OCI-LY3 (cell line): ENCODE results near the gene ERG.

Experiments used
- H2AFZ ChIP-seq: fragments of 200-600, 300-600 bp; shearing (Covaris generic); 2 replicates; pipeline ENCODE4 v1.6.0; 2014; ENCODE audit warnings: antibody characterized with exemption, low read depth, low read length
- H3K27ac ChIP-seq: fragments of 200-600, 300-600 bp; sonication (generic); 2 replicates; pipeline ENCODE4 v1.5.1; 2014; ENCODE audit warnings: mild to moderate bottlenecking, low read length, moderate library complexity, mixed read lengths
- H3K27me3 ChIP-seq: fragments of 200-600, 300-600 bp; sonication (generic); 2 replicates; pipeline ENCODE4 v1.6.1; 2014; ENCODE audit warnings: low read depth, low read length, mixed read lengths
- H3K36me3 ChIP-seq: fragments of 200-600, 300-600 bp; sonication (generic); replicated peaks from 2 replicates; pipeline ENCODE3; 2014; ENCODE audit warnings: low read depth, low read length, mixed read lengths
- H3K4me1 ChIP-seq: fragments of 300-600, 200-600 bp; sonication (generic); 2 replicates; pipeline ENCODE4 v1.6.1; 2014; ENCODE audit warnings: low read length, mixed read lengths
- H3K4me2 ChIP-seq: fragments of 200-600, 300-600 bp; sonication (generic); 2 replicates; pipeline ENCODE4 v1.6.1; 2014; ENCODE audit warnings: low read length, mixed read lengths
- H3K4me3 ChIP-seq: fragments of 300-600, 200-600 bp; sonication (generic); 2 replicates; pipeline ENCODE4 v1.5.1; 2014; ENCODE audit warnings: antibody characterized with exemption, mild to moderate bottlenecking, low read length, moderate library complexity
- H3K79me2 ChIP-seq: fragments of 300-600, 200-600 bp; shearing (Covaris generic); 2 replicates; pipeline ENCODE4 v1.6.1; 2014; ENCODE audit warnings: mild to moderate bottlenecking, low read length, mixed read lengths
- H3K9ac ChIP-seq: fragments of 300-600, 200-600 bp; shearing (Covaris generic); 2 replicates; pipeline ENCODE4 v1.6.0; 2014; ENCODE audit warnings: mild to moderate bottlenecking, low read length, moderate library complexity
- H3K9me3 ChIP-seq: fragments of 200-600, 300-600 bp; shearing (Covaris generic); 2 replicates; pipeline ENCODE4 v1.6.1; 2014; ENCODE audit warnings: low read length, mixed read lengths; ENCODE audit not compliant: insufficient read depth
- H4K20me1 ChIP-seq: fragments of 200-600, 300-600 bp; sonication (generic); 2 replicates; pipeline ENCODE4 v1.6.1; 2016; ENCODE audit warnings: low read length, mixed read lengths; ENCODE audit not compliant: insufficient read depth
- CTCF ChIP-seq: fragments of 200-600, 300-600 bp; sonication (generic); IDR thresholded peaks from 2 replicates; pipeline ENCODE4 v1.5.1; 2014; ENCODE audit warnings: antibody characterized with exemption, low read length, low read depth
- EZH2phosphoT487 ChIP-seq: fragments of 200-600 bp; shearing (Covaris generic); IDR thresholded peaks from 2 replicates; pipeline ENCODE4 v1.6.1; 2018; ENCODE audit warnings: antibody characterized with exemption, mixed run types, low read depth

Gene ERG

GRCh38 chr21:38417726-38418125 lies 80.6 kb downstream of the ERG start:
- TF ChIP-seq EZH2phosphoT487: no peak
- Histone ChIP-seq H3K4me1 (no peaks in the 10 kb centered on the region), H3K36me3 (no peaks in the 10 kb centered on the region), H3K27ac (no peak overlapping the region), H2AFZ (no peak overlapping the region), H4K20me1 (no peaks in the 10 kb centered on the region), H3K9me3 (no peaks in the 10 kb centered on the region), H3K4me2 (no peak overlapping the region), H3K4me3 (no peak overlapping the region), H3K27me3 (no peaks in the 10 kb centered on the region), H3K9ac (no peak overlapping the region), H3K79me2 (no peaks in the 10 kb centered on the region)

GRCh38 chr21:38416791-38417190 lies 81.5 kb downstream of the ERG start:
- Histone ChIP-seq H3K4me3 (no peak overlapping the region), H3K9ac (no peak overlapping the region), H3K9me3 (no peaks in the 10 kb centered on the region), H3K4me1 (no peaks in the 10 kb centered on the region), H3K36me3 (no peaks in the 10 kb centered on the region), H3K27ac (no peak overlapping the region), H3K27me3 (no peaks in the 10 kb centered on the region), H2AFZ (no peak overlapping the region), H4K20me1 (no peaks in the 10 kb centered on the region), H3K79me2 (no peaks in the 10 kb centered on the region), H3K4me2 (no peak overlapping the region)
- TF ChIP-seq EZH2phosphoT487: no peak
- no peak for TF ChIP-seq CTCF

GRCh38 chr21:38413958-38414548 lies 84.2 kb downstream of the ERG start:
- Histone ChIP-seq H3K79me2 (no peaks in the 10 kb centered on the region), H3K27ac (no peak overlapping the region), H3K9ac (no peak overlapping the region), H3K36me3 (no peaks in the 10 kb centered on the region), H3K4me2 (no peak overlapping the region), H3K4me3 (no peak overlapping the region), H2AFZ (no peak overlapping the region), H3K9me3 (no peaks in the 10 kb centered on the region), H4K20me1 (no peaks in the 10 kb centered on the region), H3K27me3 (no peaks in the 10 kb centered on the region), H3K4me1 (no peaks in the 10 kb centered on the region)
- TF ChIP-seq EZH2phosphoT487: no peak

- Histone ChIP-seq H3K27ac (no peak overlapping the region), H3K36me3 (no peaks in the 10 kb centered on the region), H3K27me3 (no peaks in the 10 kb centered on the region), H3K4me1 (no peaks in the 10 kb centered on the region), H3K4me2 (no peak overlapping the region), H4K20me1 (no peaks in the 10 kb centered on the region), H3K4me3 (no peak overlapping the region), H3K79me2 (no peaks in the 10 kb centered on the region), H3K9ac (no peak overlapping the region), H2AFZ (no peak overlapping the region), H3K9me3 (no peaks in the 10 kb centered on the region)
- TF ChIP-seq CTCF (no peak), EZH2phosphoT487 (no peak)
Measured at GRCh38 chr21:38410466-38410865, 87.8 kb downstream of the ERG start.

GRCh38 chr21:38409907-38410306 lies 88.4 kb downstream of the ERG start:
- Histone ChIP-seq H4K20me1 (no peaks in the 10 kb centered on the region), H3K36me3 (no peaks in the 10 kb centered on the region), H3K27me3 (no peaks in the 10 kb centered on the region), H2AFZ (no peak overlapping the region), H3K4me3 (no peak overlapping the region), H3K4me2 (no peak overlapping the region), H3K9ac (no peak overlapping the region), H3K4me1 (no peaks in the 10 kb centered on the region), H3K79me2 (no peaks in the 10 kb centered on the region), H3K9me3 (no peaks in the 10 kb centered on the region), H3K27ac (no peak overlapping the region)
- TF ChIP-seq EZH2phosphoT487 (no peak), CTCF (no peak)
